Neuronal stem cell (in vitro differentiated cells): ENCODE measurements around the gene SELENOI.
A peak's percentile ranks its signal among the peaks of the same experiment; 100 is the strongest.

Experiments
- DNase-seq: peaks from one replicate; pipeline ENCODE4 v3.0.0-alpha.2; 2013; ENCODE audit warnings: low spot score
- H2AFZ ChIP-seq: one replicate; pipeline ENCODE4 v1.6.1; 2013; ENCODE audit warnings: mild to moderate bottlenecking, low read length, inconsistent platforms
- H2AK5ac ChIP-seq: 2 replicates; pipeline ENCODE4 v1.6.1; 2013; ENCODE audit warnings: low read depth, mild to moderate bottlenecking, inconsistent platforms, low read length, moderate library complexity, mixed read lengths
- H2BK120ac ChIP-seq: 2 replicates; pipeline ENCODE4 v1.6.1; 2013; ENCODE audit warnings: low read depth, mild to moderate bottlenecking, inconsistent platforms, low read length, moderate library complexity, mixed read lengths
- H2BK12ac ChIP-seq: one replicate; pipeline ENCODE4 v1.6.1; 2013; ENCODE audit warnings: low read length, inconsistent platforms
- H2BK15ac ChIP-seq: 2 replicates; pipeline ENCODE4 v1.6.1; 2013; ENCODE audit warnings: mild to moderate bottlenecking, low read length, inconsistent platforms, mixed read lengths
- H2BK5ac ChIP-seq: one replicate; pipeline ENCODE4 v1.6.1; 2013; ENCODE audit warnings: inconsistent platforms, mild to moderate bottlenecking, low read length, moderate library complexity
- H3K14ac ChIP-seq: one replicate; pipeline ENCODE4 v1.6.1; 2013; ENCODE audit warnings: low read length, inconsistent platforms
- H3K18ac ChIP-seq: 2 replicates; pipeline ENCODE4 v1.6.1; 2013; ENCODE audit warnings: low read length, inconsistent platforms
- H3K23ac ChIP-seq: 2 replicates; pipeline ENCODE4 v1.6.1; 2013; ENCODE audit warnings: low read depth, mild to moderate bottlenecking, mixed read lengths, low read length, inconsistent platforms; ENCODE audit not compliant: poor library complexity
- H3K27ac ChIP-seq: replicated peaks from 3 replicates; pipeline ENCODE4 v1.5.1; 2013; ENCODE audit warnings: low read length, inconsistent platforms
- H3K27me3 ChIP-seq, 3 experiments: 2 replicates each; pipeline ENCODE4 v1.6.1; 2013; ENCODE audit warnings: low read length in 3 of 3, mild to moderate bottlenecking in 2 of 3, inconsistent platforms in 1 of 3, low read depth in 1 of 3, mixed read lengths in 1 of 3, moderate library complexity in 1 of 3; ENCODE audit not compliant: control insufficient read depth in 3 of 3, insufficient read depth in 3 of 3
- H3K36me3 ChIP-seq, 2 donors: replicated peaks in 1 of 2; 2 replicates each; pipeline ENCODE4 v1.6.1; 2013; ENCODE audit warnings: low read length in 2 of 2; ENCODE audit not compliant: control insufficient read depth in 2 of 2, insufficient read depth in 2 of 2
- H3K4ac ChIP-seq: 2 replicates; pipeline ENCODE4 v1.6.1; 2013; ENCODE audit warnings: inconsistent platforms, mild to moderate bottlenecking, low read length, moderate library complexity
- H3K4me1 ChIP-seq, 2 donors: 1 replicate in 1 of 2; 2 replicates in 1 of 2; pipeline ENCODE4 v1.6.1; 2013; ENCODE audit warnings: low read length in 2 of 2, low read depth in 1 of 2; ENCODE audit not compliant: control insufficient read depth in 2 of 2, insufficient read depth in 1 of 2
- H3K4me2 ChIP-seq: one replicate; pipeline ENCODE4 v1.6.1; 2013; ENCODE audit warnings: mild to moderate bottlenecking, low read length, inconsistent platforms; ENCODE audit not compliant: insufficient read depth, poor library complexity, severe bottlenecking
- H3K4me3 ChIP-seq, 2 donors: 2 replicates each; pipeline ENCODE4 v1.5.1; 2013; ENCODE audit warnings: low read length in 2 of 2, mild to moderate bottlenecking in 2 of 2, inconsistent platforms in 1 of 2, moderate library complexity in 1 of 2
- H3K79me1 ChIP-seq: one replicate; pipeline ENCODE4 v1.6.1; 2013; ENCODE audit warnings: low read depth, mild to moderate bottlenecking, inconsistent platforms, low read length, moderate library complexity
- H3K9ac ChIP-seq: one replicate; pipeline ENCODE4 v1.6.1; 2013; ENCODE audit warnings: mild to moderate bottlenecking, low read depth, low read length, inconsistent platforms; ENCODE audit not compliant: poor library complexity
- H3K9me3 ChIP-seq, 2 donors: replicated peaks in 1 of 2; 2 replicates each; pipeline versions ENCODE3 to v1.6.1; 2013; ENCODE audit warnings: low read length in 2 of 2, mild to moderate bottlenecking in 2 of 2, inconsistent platforms in 1 of 2, low read depth in 1 of 2, mixed read lengths in 1 of 2, moderate library complexity in 1 of 2; ENCODE audit not compliant: control insufficient read depth in 2 of 2, insufficient read depth in 1 of 2
- H4K8ac ChIP-seq: one replicate; pipeline ENCODE4 v1.6.1; 2013; ENCODE audit warnings: low read depth, mild to moderate bottlenecking, inconsistent platforms, low read length, moderate library complexity
- H4K91ac ChIP-seq: one replicate; pipeline ENCODE4 v1.6.1; 2013; ENCODE audit warnings: low read length, low read depth, mild to moderate bottlenecking, inconsistent platforms; ENCODE audit not compliant: poor library complexity
- WGBS, 2 donors: extraction: QIAGEN DNeasy Blood & Tissue Kit; methylation state at CpG; one replicate each; pipeline ENCODE4 v1.1.7; 2013; ENCODE audit warnings: missing lambda C conversion rate in 2 of 2, mixed read lengths in 1 of 2; ENCODE audit not compliant: insufficient read length in 2 of 2, insufficient replicate concordance in 1 of 2; ENCODE audit errors: extremely low coverage in 2 of 2; 5-methylcytosine and 5-hydroxymethylcytosine counted together

Gene SELENOI

DNA sequence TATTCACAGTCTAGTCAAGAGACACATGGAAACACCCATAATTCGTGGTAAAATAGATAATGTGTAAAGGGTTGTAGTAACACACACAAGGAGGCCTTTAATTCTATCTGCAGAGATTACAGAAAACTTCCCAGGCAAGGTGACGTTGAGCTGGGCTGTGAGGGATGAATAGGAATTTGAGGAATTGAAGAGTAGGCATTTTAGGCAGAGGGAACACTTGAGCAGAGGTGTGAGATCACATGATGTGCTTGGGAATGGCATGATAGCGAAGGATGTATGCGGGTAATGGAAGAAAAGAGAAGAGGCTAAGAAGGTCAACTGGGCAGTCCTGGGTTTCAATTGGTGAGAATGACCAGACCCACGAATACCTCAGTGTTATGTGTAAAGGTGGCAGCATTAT is 76.0 kb downstream of the SELENOI start:
- Histone ChIP-seq H3K4me1 (peaks cover 0 to 9% of the 10 kb centered on the region in 2 donors), H3K27ac (no peak overlapping the region), H2BK5ac (no peak overlapping the region), H3K79me1 (no peaks in the 10 kb centered on the region), H2AK5ac (no peak overlapping the region), H3K18ac (no peak overlapping the region), H3K4ac (no peak overlapping the region), H3K9ac (no peak overlapping the region), H2BK15ac (no peak overlapping the region), H4K8ac (no peak overlapping the region), H3K27me3 (no peaks in the 10 kb centered on the region), H4K91ac (no peak overlapping the region), H3K14ac (no peak overlapping the region), H3K9me3 (no peaks in the 10 kb centered on the region), H2AFZ (no peak overlapping the region), H3K4me3 (no peak overlapping the region), H2BK120ac (no peak overlapping the region), H3K4me2 (no peak overlapping the region), H2BK12ac (no peak overlapping the region), H3K36me3 (no peaks in the 10 kb centered on the region), H3K23ac (no peak overlapping the region)
- WGBS, 2 donors: no CpG with 5 or more reads among the region's 5 CpGs
- DNase-seq: no peak

DNA sequence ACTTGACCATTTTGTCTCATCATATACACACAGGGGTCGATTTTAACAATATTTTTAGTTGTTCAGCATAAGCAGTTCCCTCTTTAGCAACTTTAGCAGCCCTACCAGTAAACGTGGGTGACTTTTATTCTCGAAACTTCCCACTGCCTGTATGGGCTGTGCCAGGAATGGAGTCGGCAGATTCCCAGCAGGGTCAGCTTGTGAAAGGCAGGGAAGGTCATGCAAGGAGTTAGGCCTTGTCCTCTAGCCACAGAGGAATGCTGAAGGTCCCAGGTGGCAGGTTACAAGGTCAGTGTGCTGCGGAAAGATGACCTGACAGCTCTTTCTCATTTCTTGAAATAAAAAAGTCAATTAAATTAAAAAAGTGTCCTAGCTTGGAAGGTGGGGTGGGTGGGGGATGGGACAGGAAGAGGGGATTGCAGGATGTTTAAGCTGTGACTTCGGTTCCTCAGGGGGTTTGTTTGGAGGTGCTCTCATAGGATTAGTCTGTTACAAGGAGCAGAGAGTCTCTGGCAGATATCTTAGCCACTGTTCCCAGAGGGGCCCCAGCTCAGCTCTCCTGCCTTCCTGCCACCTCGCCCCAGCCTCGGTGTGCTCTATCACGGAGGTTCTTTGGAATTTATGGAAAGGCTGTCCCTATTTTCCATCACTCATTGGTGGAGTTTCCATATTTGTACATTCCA is 77.1 kb downstream of the SELENOI start:
- Histone ChIP-seq H2BK15ac (no peak overlapping the region), H3K9me3 (no peaks in the 10 kb centered on the region), H3K14ac (no peak overlapping the region), H3K27ac (no peak overlapping the region), H2AFZ (peak overlapping the region; percentile 68), H4K91ac (no peak overlapping the region), H3K18ac (no peak overlapping the region), H3K27me3 (no peaks in the 10 kb centered on the region), H3K4me3 (no peak overlapping the region), H3K36me3 (no peaks in the 10 kb centered on the region), H2AK5ac (no peak overlapping the region), H2BK5ac (no peak overlapping the region), H2BK120ac (no peak overlapping the region), H3K9ac (no peak overlapping the region), H2BK12ac (no peak overlapping the region), H3K4me1 (peaks cover 0 to 9% of the 10 kb centered on the region in 2 donors), H3K4ac (no peak overlapping the region), H4K8ac (no peak overlapping the region), H3K4me2 (no peak overlapping the region), H3K23ac (no peak overlapping the region), H3K79me1 (no peaks in the 10 kb centered on the region)
- no CpG with 5 or more reads among the region's 9 CpGs for whole genome bisulfite sequencing, 2 donors
- DNase-seq: no peak

GRCh38 chr2:26423750-26424149 is 77.8 kb downstream of the SELENOI start:
- no peaks in the 10 kb centered on the region for H3K79me1 ChIP-seq
- H3K23ac ChIP-seq: no peak overlapping the region
- H4K8ac ChIP-seq: no peak overlapping the region
- H2BK5ac ChIP-seq: no peak overlapping the region
- DNase-seq: no peak
- H3K27me3 ChIP-seq: no peaks in the 10 kb centered on the region
- no peak overlapping the region for H3K18ac ChIP-seq
- H2AFZ ChIP-seq: no peak overlapping the region
- no peak overlapping the region for H2BK15ac ChIP-seq
- no peak overlapping the region for H4K91ac ChIP-seq
- no peaks in the 10 kb centered on the region for H3K9me3 ChIP-seq
- H2BK120ac ChIP-seq: no peak overlapping the region
- H3K27ac ChIP-seq: no peak overlapping the region
- no peak overlapping the region for H2BK12ac ChIP-seq
- WGBS, 2 donors: no CpG with 5 or more reads among the region's 9 CpGs
- H3K4ac ChIP-seq: no peak overlapping the region
- H3K4me3 ChIP-seq: no peak overlapping the region
- H3K4me2 ChIP-seq: no peak overlapping the region
- peaks cover 0 to 9% of the 10 kb centered on the region in 2 donors for H3K4me1 ChIP-seq
- no peak overlapping the region for H2AK5ac ChIP-seq
- H3K36me3 ChIP-seq: no peaks in the 10 kb centered on the region
- no peak overlapping the region for H3K14ac ChIP-seq
- H3K9ac ChIP-seq: no peak overlapping the region

DNA sequence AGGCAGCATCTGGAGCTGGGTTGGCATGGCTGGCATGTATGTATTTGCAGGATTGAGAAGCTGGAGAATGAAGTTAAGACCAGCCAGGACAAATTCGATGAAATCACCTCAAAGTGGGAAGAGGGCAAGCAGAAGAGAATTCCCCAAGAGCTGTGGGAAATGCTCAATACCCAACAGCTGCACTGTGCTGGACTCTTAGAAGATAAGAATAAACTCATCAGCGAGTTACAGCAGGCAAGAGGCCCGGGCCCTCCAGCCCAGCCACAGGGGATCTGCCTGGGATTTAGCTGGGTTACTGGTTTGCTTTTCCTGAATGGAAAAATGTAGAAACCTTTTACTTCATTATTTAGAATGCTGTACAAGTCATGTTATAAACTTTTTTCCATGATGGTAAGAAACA is 78.3 kb downstream of the SELENOI start:
- Histone ChIP-seq H3K36me3 (no peaks in the 10 kb centered on the region), H2BK12ac (no peak overlapping the region), H3K4me1 (peaks cover 0 to 9% of the 10 kb centered on the region in 2 donors), H3K23ac (no peak overlapping the region), H4K91ac (no peak overlapping the region), H3K14ac (no peak overlapping the region), H2BK120ac (no peak overlapping the region), H2AK5ac (no peak overlapping the region), H3K9ac (no peak overlapping the region), H3K4ac (no peak overlapping the region), H3K4me2 (no peak overlapping the region), H3K27ac (no peak overlapping the region), H2BK5ac (no peak overlapping the region), H2AFZ (no peak overlapping the region), H4K8ac (no peak overlapping the region), H3K79me1 (no peaks in the 10 kb centered on the region), H3K27me3 (no peaks in the 10 kb centered on the region), H2BK15ac (no peak overlapping the region), H3K18ac (no peak overlapping the region), H3K9me3 (no peaks in the 10 kb centered on the region), H3K4me3 (no peak overlapping the region)
- WGBS, 2 donors: no CpG with 5 or more reads among the region's 3 CpGs
- DNase-seq: no peak
